ENCODE results near the gene P2RY6.
"Not testable (repeated sequence)": the region's sequence is repeated elsewhere in the genome, so short reads cannot be mapped to it uniquely, and the experiment has no call there.

Gene P2RY6

GRCh38 chr11:73270855-73271477, 1.2 kb upstream of the P2RY6 start:
- DNase-seq (ENCODE audit: low read depth), result no peak
- TF ChIP-seq POLR2A (IDR thresholded peaks at IDR 0.05; ENCODE audit: extremely low read depth, insufficient read length), result no peak
- TF ChIP-seq, protein P1, sequence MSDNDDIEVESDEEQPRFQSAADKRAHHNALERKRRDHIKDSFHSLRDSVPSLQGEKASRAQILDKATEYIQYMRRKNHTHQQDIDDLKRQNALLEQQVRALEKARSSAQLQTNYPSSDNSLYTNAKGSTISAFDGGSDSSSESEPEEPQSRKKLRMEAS (IDR thresholded peaks at IDR 0.05; ENCODE audit: low read depth, low read length), result no peak
- TF ChIP-seq, protein P2, sequence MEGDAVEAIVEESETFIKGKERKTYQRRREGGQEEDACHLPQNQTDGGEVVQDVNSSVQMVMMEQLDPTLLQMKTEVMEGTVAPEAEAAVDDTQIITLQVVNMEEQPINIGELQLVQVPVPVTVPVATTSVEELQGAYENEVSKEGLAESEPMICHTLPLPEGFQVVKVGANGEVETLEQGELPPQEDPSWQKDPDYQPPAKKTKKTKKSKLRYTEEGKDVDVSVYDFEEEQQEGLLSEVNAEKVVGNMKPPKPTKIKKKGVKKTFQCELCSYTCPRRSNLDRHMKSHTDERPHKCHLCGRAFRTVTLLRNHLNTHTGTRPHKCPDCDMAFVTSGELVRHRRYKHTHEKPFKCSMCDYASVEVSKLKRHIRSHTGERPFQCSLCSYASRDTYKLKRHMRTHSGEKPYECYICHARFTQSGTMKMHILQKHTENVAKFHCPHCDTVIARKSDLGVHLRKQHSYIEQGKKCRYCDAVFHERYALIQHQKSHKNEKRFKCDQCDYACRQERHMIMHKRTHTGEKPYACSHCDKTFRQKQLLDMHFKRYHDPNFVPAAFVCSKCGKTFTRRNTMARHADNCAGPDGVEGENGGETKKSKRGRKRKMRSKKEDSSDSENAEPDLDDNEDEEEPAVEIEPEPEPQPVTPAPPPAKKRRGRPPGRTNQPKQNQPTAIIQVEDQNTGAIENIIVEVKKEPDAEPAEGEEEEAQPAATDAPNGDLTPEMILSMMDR (IDR thresholded peaks at IDR 0.05; ENCODE audit: low read depth, low read length), result no peak
- TF ChIP-seq MYC (IDR thresholded peaks at IDR 0.05; ENCODE audit: low read depth, low read length), result no peak
- no peak overlapping the region for H3K4me3 ChIP-seq (ENCODE audit: low read depth, low read length)

DNA sequence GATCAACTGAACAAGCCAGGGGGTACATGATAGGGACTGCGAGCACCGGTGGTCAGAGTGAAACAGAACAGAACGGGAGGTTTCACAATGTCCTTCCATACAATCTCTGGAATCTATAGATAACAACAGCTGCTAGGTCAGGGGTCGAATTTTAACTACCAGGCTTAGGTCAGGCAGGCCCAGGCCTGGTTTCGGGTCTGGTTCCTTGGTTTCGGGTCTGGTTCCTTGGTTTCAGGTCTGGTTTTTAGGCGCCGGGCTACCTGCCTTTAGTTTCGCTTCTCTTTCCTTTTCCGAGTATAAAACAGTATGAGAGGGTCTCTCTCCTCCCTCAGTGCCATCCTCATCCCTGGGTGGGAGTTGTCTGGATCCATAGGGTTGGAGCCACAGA, 666 bp upstream of the P2RY6 start:
- DNase-seq (ENCODE audit: low read depth); H3K4me3 ChIP-seq (ENCODE audit: low read depth, low read length): not testable (repeated sequence)

DNA sequence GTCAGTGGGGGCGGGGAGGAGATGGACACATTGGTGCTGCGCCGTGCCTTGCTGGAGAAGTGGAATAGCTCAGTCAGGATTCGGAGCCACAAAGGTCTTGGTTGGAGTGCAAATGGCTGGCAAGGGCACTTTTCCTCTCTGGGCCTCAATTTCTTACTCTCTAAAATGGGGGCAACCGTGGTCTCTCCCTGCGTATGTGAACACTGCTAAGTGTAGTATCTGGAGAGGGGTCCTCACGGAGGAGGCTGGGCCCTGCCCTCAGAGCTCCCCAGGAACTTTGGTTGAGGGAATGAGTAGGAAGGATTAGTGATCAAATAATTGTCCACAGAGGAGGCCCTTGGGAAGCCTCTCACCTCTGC, 521 bp downstream of the P2RY6 start:
- no peak for TF ChIP-seq MYC (IDR thresholded peaks at IDR 0.05; ENCODE audit: low read depth, low read length)
- no peak for TF ChIP-seq POLR2A (IDR thresholded peaks at IDR 0.05; ENCODE audit: extremely low read depth, insufficient read length)
- TF ChIP-seq, protein P1 (IDR thresholded peaks at IDR 0.05; ENCODE audit: low read depth, low read length), result no peak
- TF ChIP-seq, protein P2 (IDR thresholded peaks at IDR 0.05; ENCODE audit: low read depth, low read length), result no peak
- peak overlapping the region; percentile 70 for H3K4me3 ChIP-seq (ENCODE audit: low read depth, low read length)
- DNase-seq (ENCODE audit: low read depth), result no peak

GRCh38 chr11:73273222-73273895, 1.2 kb downstream of the P2RY6 start:
- no peak for DNase-seq (ENCODE audit: low read depth)
- peak overlapping the region; percentile 70 for H3K4me3 ChIP-seq (ENCODE audit: low read depth, low read length)
- TF ChIP-seq, protein P2 (IDR thresholded peaks at IDR 0.05; ENCODE audit: low read depth, low read length), result no peak
- TF ChIP-seq, protein P1 (IDR thresholded peaks at IDR 0.05; ENCODE audit: low read depth, low read length), result no peak
- TF ChIP-seq MYC (IDR thresholded peaks at IDR 0.05; ENCODE audit: low read depth, low read length), result no peak

GRCh38 chr11:73274191-73274590, 2.1 kb downstream of the P2RY6 start:
- peak overlapping the region; percentile 70 for H3K4me3 ChIP-seq (ENCODE audit: low read depth, low read length)

DNA sequence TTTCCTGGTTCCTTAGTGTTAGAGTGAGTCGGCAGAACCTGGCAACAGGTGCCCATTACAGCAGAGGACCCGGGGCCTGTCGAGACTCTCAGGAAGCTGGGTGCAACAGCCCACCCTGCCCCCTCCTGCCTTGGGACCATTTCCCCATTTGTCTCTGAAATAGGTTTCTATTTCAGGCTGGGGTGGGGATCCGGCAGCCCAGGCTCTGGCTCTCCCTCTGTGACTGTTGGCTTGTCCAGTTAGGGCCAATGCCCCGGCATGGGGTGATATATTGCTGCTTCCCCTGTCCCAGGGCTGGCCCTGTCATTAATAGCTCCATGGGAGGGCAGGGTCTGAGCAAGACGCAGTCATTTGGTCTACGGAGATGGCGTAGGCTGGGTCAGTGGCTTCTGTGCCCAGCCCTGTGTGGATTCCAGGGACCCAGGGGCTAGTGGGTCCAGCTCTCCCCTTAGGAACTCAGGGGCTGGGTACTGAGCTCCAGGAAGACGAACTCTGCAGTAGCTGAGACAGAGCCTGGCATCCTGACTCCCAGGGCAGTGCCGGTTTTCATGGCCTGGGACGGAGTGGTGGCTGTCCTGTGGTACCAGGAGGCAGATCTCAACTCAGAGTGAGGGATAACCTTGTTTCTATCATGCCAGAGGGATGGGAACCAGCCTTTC, 2.7 kb downstream of the P2RY6 start:
- TF ChIP-seq, protein P1 (IDR thresholded peaks at IDR 0.05; ENCODE audit: low read depth, low read length), result no peak
- no peak for TF ChIP-seq POLR2A (IDR thresholded peaks at IDR 0.05; ENCODE audit: extremely low read depth, insufficient read length)
- no peak for TF ChIP-seq MYC (IDR thresholded peaks at IDR 0.05; ENCODE audit: low read depth, low read length)
- TF ChIP-seq, protein P2 (IDR thresholded peaks at IDR 0.05; ENCODE audit: low read depth, low read length), result no peak
- peak; percentile 64 for DNase-seq (ENCODE audit: low read depth)
- peak overlapping the region; percentile 26 for H3K4me3 ChIP-seq (ENCODE audit: low read depth, low read length)

More at GRCh38 chr11:73274191-73274590, 2.1 kb downstream of the P2RY6 start:
- DNase-seq (ENCODE audit: low read depth), result not testable (repeated sequence)
